HG03354 (cell line): ENCODE data around the gene MND1.
A peak's percentile ranks its signal among the peaks of the same experiment; 100 is the strongest.

Experiments used
- ATAC-seq: cut with Tn5 transposase; IDR thresholded peaks from one replicate; pipeline ENCODE4 v1.9.1; 2021; ENCODE audit warnings: mild to moderate bottlenecking; ENCODE audit not compliant: unreplicated experiment, poor library complexity, severe bottlenecking

MND1 gene

GRCh38 chr4:153344131-153345011, at the start of gene MND1:
Gene MND1 (plus strand): TSS chr4:153344688. CDS start chr4:153344738, 50 bp downstream.
- peak; percentile 85 for ATAC-seq

- no peak for ATAC-seq
Measured at GRCh38 chr4:153295131-153295755, 49.2 kb upstream of the MND1 start.

GRCh38 chr4:153296040-153296823, 48.3 kb upstream of the MND1 start:
- ATAC-seq: no peak

GRCh38 chr4:153297116-153297515, 47.4 kb upstream of the MND1 start:
- ATAC-seq: no peak

- no peak for ATAC-seq
Measured at GRCh38 chr4:153310793-153311192, 33.7 kb upstream of the MND1 start.

GRCh38 chr4:153314915-153315314, 29.6 kb upstream of the MND1 start:
- no peak for ATAC-seq

- ATAC-seq: peak; percentile 82
Measured at GRCh38 chr4:153318696-153319320, 25.7 kb upstream of the MND1 start.

GRCh38 chr4:153322791-153323190, 21.7 kb upstream of the MND1 start:
- no peak for ATAC-seq

- no peak for ATAC-seq
Measured at GRCh38 chr4:153324046-153324445, 20.4 kb upstream of the MND1 start.

- ATAC-seq: no peak
Measured at GRCh38 chr4:153325558-153325957, 18.9 kb upstream of the MND1 start.

- no peak for ATAC-seq
Measured at GRCh38 chr4:153326513-153326912, 18.0 kb upstream of the MND1 start.

- peak; percentile 45 for ATAC-seq
Measured at GRCh38 chr4:153327247-153327646, 17.2 kb upstream of the MND1 start.

- no peak for ATAC-seq
Measured at GRCh38 chr4:153332936-153333335, 11.6 kb upstream of the MND1 start.

- no peak for ATAC-seq
Measured at GRCh38 chr4:153333874-153334273, 10.6 kb upstream of the MND1 start.

- ATAC-seq: no peak
Measured at GRCh38 chr4:153335665-153336064, 8.8 kb upstream of the MND1 start.

GRCh38 chr4:153337686-153338085, 6.8 kb upstream of the MND1 start:
- no peak for ATAC-seq

- no peak for ATAC-seq
Measured at GRCh38 chr4:153341575-153342090, 2.9 kb upstream of the MND1 start.

- no peak for ATAC-seq
Measured at GRCh38 chr4:153342751-153343552, 1.5 kb upstream of the MND1 start.
